H9 (cell line): ENCODE data around the gene MED25. TPM values are rescaled to one million over a fixed set of nuclear protein-coding genes. Genes with fewer than 3 reads are reported as not detected.

Experiments used
- DNase-seq: peaks from one replicate; pipeline ENCODE4 v3.0.0-alpha.2; 2017
- H2AFZ ChIP-seq: one replicate; pipeline ENCODE4 v1.6.1; 2013; ENCODE audit warnings: mild to moderate bottlenecking, low read length, control low read depth, moderate library complexity
- H2AK5ac ChIP-seq: 2 replicates; pipeline ENCODE4 v1.6.1; 2013; ENCODE audit warnings: low read length, control low read depth, mixed read lengths; ENCODE audit not compliant: insufficient read length
- H2BK120ac ChIP-seq: one replicate; pipeline ENCODE4 v1.6.1; 2013; ENCODE audit warnings: low read depth, mild to moderate bottlenecking, low read length, control low read depth, inconsistent platforms; ENCODE audit not compliant: poor library complexity, severe bottlenecking
- H2BK12ac ChIP-seq: 2 replicates; pipeline ENCODE4 v1.6.1; 2013; ENCODE audit warnings: low read length, control low read depth, mixed read lengths, low read depth; ENCODE audit not compliant: insufficient read length
- H2BK15ac ChIP-seq: 2 replicates; pipeline ENCODE4 v1.6.1; 2013; ENCODE audit warnings: low read depth, low read length, control low read depth
- H2BK20ac ChIP-seq: one replicate; pipeline ENCODE4 v1.6.1; 2013; ENCODE audit warnings: low read depth, mild to moderate bottlenecking, low read length, control low read depth, inconsistent platforms; ENCODE audit not compliant: poor library complexity, severe bottlenecking
- H2BK5ac ChIP-seq: 2 replicates; pipeline ENCODE4 v1.6.1; 2013; ENCODE audit warnings: low read length, control low read depth, mixed read lengths; ENCODE audit not compliant: insufficient read length
- H3K14ac ChIP-seq: 2 replicates; pipeline ENCODE4 v1.6.1; 2013; ENCODE audit warnings: low read length, control low read depth; ENCODE audit not compliant: insufficient read depth
- H3K18ac ChIP-seq: 2 replicates; pipeline ENCODE4 v1.6.1; 2013; ENCODE audit warnings: low read depth, mild to moderate bottlenecking, mixed read lengths, low read length, control low read depth; ENCODE audit not compliant: insufficient read length
- H3K23ac ChIP-seq: 2 replicates; pipeline ENCODE4 v1.6.1; 2013; ENCODE audit warnings: low read length, control low read depth, mixed read lengths, low read depth; ENCODE audit not compliant: insufficient read length
- H3K23me2 ChIP-seq: 2 replicates; pipeline ENCODE4 v1.6.1; 2013; ENCODE audit warnings: low read depth, mild to moderate bottlenecking, mixed read lengths, low read length, control low read depth; ENCODE audit not compliant: insufficient read length, poor library complexity, severe bottlenecking
- H3K27ac ChIP-seq: 2 replicates; pipeline ENCODE4 v1.5.1; 2013; ENCODE audit warnings: low read length, control low read depth, mixed read lengths, low read depth; ENCODE audit not compliant: insufficient read length
- H3K27me3 ChIP-seq: 2 replicates; pipeline ENCODE4 v1.6.1; 2013; ENCODE audit warnings: low read length, control low read depth, inconsistent platforms; ENCODE audit not compliant: insufficient read depth
- H3K4ac ChIP-seq: 2 replicates; pipeline ENCODE4 v1.6.1; 2013; ENCODE audit warnings: low read depth, mild to moderate bottlenecking, control low read depth, inconsistent platforms, low read length, moderate library complexity
- H3K4me1 ChIP-seq: 2 replicates; pipeline ENCODE4 v1.6.1; 2013; ENCODE audit warnings: low read length, control low read depth, inconsistent platforms; ENCODE audit not compliant: insufficient read depth
- H3K4me2 ChIP-seq: 2 replicates; pipeline ENCODE4 v1.6.1; 2013; ENCODE audit warnings: low read length, control low read depth, mixed read lengths; ENCODE audit not compliant: insufficient read length, insufficient read depth
- H3K56ac ChIP-seq: 2 replicates; pipeline ENCODE4 v1.6.1; 2013; ENCODE audit warnings: low read depth, mild to moderate bottlenecking, mixed read lengths, low read length, control low read depth; ENCODE audit not compliant: insufficient read length
- H3K79me1 ChIP-seq: 2 replicates; pipeline ENCODE4 v1.6.1; 2013; ENCODE audit warnings: low read depth, mild to moderate bottlenecking, moderate library complexity, low read length, control low read depth, inconsistent platforms; ENCODE audit not compliant: insufficient read depth, poor library complexity, severe bottlenecking
- H3K79me2 ChIP-seq: 2 replicates; pipeline ENCODE4 v1.6.1; 2013; ENCODE audit warnings: low read length, control low read depth, inconsistent platforms; ENCODE audit not compliant: insufficient read depth
- H3K9ac ChIP-seq: 2 replicates; pipeline ENCODE4 v1.6.1; 2013; ENCODE audit warnings: low read length, control low read depth, mixed read lengths; ENCODE audit not compliant: insufficient read length; ENCODE audit errors: extremely low read depth
- H3K9me3 ChIP-seq: one replicate; pipeline ENCODE4 v1.6.1; 2013; ENCODE audit warnings: low read depth, low read length, inconsistent platforms; ENCODE audit not compliant: control insufficient read depth
- H3T11ph ChIP-seq: one replicate; pipeline ENCODE4 v1.6.1; 2013; ENCODE audit warnings: mild to moderate bottlenecking, low read length, control low read depth, inconsistent platforms
- H4K20me1 ChIP-seq: one replicate; pipeline ENCODE4 v1.6.1; 2013; ENCODE audit not compliant: control insufficient read depth, insufficient read length, insufficient read depth
- H4K5ac ChIP-seq: 2 replicates; pipeline ENCODE4 v1.6.1; 2013; ENCODE audit warnings: low read depth, mild to moderate bottlenecking, mixed read lengths, low read length, control low read depth; ENCODE audit not compliant: insufficient read length
- H4K8ac ChIP-seq: replicated peaks from 2 replicates; pipeline ENCODE4 v1.6.1; 2013; ENCODE audit warnings: low read length, control low read depth, mixed read lengths, low read depth; ENCODE audit not compliant: insufficient read length
- H4K91ac ChIP-seq: 2 replicates; pipeline ENCODE4 v1.6.1; 2013; ENCODE audit warnings: low read depth, mild to moderate bottlenecking, moderate library complexity, mixed read lengths, low read length, control low read depth; ENCODE audit not compliant: insufficient read length
- H3K27ac Mint-ChIP-seq, 3 experiments: 2 replicates in 2 of 3; 3 replicates in 1 of 3; pipeline ENCODE4 v1.8.0; 2020 to 2021; ENCODE audit warnings: mixed read lengths in 3 of 3, mild to moderate bottlenecking in 1 of 3, moderate library complexity in 1 of 3
- H3K27me3 Mint-ChIP-seq: 2 replicates; pipeline ENCODE4 v1.8.0; 2021; ENCODE audit warnings: low read depth, mild to moderate bottlenecking, moderate library complexity, mixed read lengths
- H3K36me3 Mint-ChIP-seq, 3 experiments: 2 replicates in 2 of 3; 3 replicates in 1 of 3; pipeline ENCODE4 v1.8.0; 2020 to 2021; ENCODE audit warnings: low read depth in 3 of 3, mixed read lengths in 3 of 3; ENCODE audit not compliant: insufficient read depth in 1 of 3
- H3K4me1 Mint-ChIP-seq, 2 experiments: 2 replicates each; pipeline ENCODE4 v1.8.0; 2020; ENCODE audit warnings: mixed read lengths in 2 of 2
- H3K4me3 Mint-ChIP-seq, 2 experiments: 2 replicates in 1 of 2; 3 replicates in 1 of 2; pipeline ENCODE4 v1.8.0; 2020 to 2021; ENCODE audit warnings: mild to moderate bottlenecking in 2 of 2, mixed read lengths in 2 of 2, moderate library complexity in 1 of 2
- H3K9me3 Mint-ChIP-seq, 2 experiments: 2 replicates in 1 of 2; 3 replicates in 1 of 2; pipeline ENCODE4 v1.8.0; 2020; ENCODE audit warnings: mild to moderate bottlenecking in 2 of 2, mixed read lengths in 2 of 2, moderate library complexity in 1 of 2
- WGBS: extraction: QIAGEN DNeasy Blood & Tissue Kit; methylation state at CpG from one replicate; pipeline ENCODE4 v1.1.7; 2013; ENCODE audit warnings: missing lambda C conversion rate, low lambda C conversion rate, mixed read lengths; ENCODE audit not compliant: insufficient read length; ENCODE audit errors: extremely low coverage; 5-methylcytosine and 5-hydroxymethylcytosine counted together
- total RNA-seq: library from RNA; stranded (reverse); gene quantifications from 2 replicates; pipeline ENCODE4 v1.2.1, GENCODE V29; 2021
- TF ChIP-seq, protein P1 (sequence below): fragments of 200-600 bp; sonication (generic); conservative IDR thresholded peaks from 3 replicates; pipeline ENCODE4 v1.8.0; 2021; ENCODE audit warnings: antibody characterized with exemption, mild to moderate bottlenecking

Gene MED25
- total RNA-seq, 1 experiment from 2014 or later: 77.5 TPM

DNA sequence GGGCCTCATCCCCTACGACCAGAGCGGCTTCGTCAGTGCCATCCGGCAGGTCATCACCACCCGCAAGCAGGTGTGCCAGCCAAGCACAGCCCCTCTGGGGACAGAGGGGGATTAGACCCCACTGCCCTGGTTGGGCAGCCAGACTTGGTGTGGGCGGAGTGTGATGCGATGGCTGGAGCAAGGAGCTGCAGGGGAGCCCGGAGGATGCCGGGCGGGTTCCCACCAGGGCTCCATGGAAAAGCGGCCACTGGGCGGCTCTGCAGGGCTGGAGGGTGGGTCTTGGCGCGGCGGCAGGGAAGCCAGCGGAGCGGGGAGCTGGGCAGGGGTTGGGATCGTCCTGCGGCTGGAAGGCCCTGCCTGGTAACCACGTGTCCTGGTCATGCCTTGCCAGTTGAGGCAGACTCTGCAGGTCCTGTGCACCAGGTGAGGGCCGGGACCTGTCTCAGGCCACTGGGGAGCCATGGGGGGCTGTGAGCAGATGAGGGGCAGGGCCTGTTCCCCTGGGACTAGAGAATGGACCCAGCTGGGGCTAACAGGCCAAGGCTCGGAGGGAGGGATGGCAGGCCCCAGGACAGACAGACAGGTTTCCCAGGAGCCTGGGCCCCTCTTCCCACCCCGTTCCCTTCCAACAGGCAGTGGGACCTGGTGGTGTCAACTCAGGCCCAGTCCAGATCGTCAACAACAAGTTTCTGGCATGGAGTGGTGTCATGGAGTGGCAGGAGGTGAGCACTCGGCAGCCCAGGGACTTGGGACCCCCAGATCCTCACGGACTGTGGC lies 39.2 kb downstream of the MED25 start:
- peak; percentile 48 for DNase-seq

More for the DNA sequence above, 39.2 kb downstream of the MED25 start:
- no peak overlapping the region for H2BK5ac ChIP-seq
- no peak overlapping the region for H2BK15ac ChIP-seq
- H2BK12ac ChIP-seq: no peak overlapping the region
- H3K4me1 Mint-ChIP-seq: peaks cover 15 to 25% of the 10 kb centered on the region in 2 experiments
- H3K18ac ChIP-seq: no peak overlapping the region
- peaks cover 21 to 75% (median 68%) of the 10 kb centered on the region in 3 experiments for H3K36me3 Mint-ChIP-seq
- H3K9ac ChIP-seq: no peak overlapping the region
- H3T11ph ChIP-seq: no peak overlapping the region
- no peaks in the 10 kb centered on the region for H3K9me3 Mint-ChIP-seq
- H3K14ac ChIP-seq: no peak overlapping the region; the same call in 1 of the 2 replicates
- H3K27ac Mint-ChIP-seq: peak overlapping the region in 1 of 3 experiments; percentile 80; a peak in 3 of 7 replicates
- no peak overlapping the region for H3K27ac ChIP-seq
- peaks cover under 1% of the 10 kb centered on the region for H3K23me2 ChIP-seq
- H4K5ac ChIP-seq: no peak overlapping the region
- H3K56ac ChIP-seq: no peak overlapping the region
- H2AFZ ChIP-seq: no peak overlapping the region
- no peak overlapping the region for H4K91ac ChIP-seq
- no peak overlapping the region for H4K8ac ChIP-seq
- H2BK20ac ChIP-seq: no peak overlapping the region
- H3K23ac ChIP-seq: no peak overlapping the region
- H4K20me1 ChIP-seq: peaks cover 6% of the 10 kb centered on the region
- no peaks in the 10 kb centered on the region for H3K27me3 ChIP-seq
- no peaks in the 10 kb centered on the region for H3K4me1 ChIP-seq
- H2AK5ac ChIP-seq: no peak overlapping the region
- H3K9me3 ChIP-seq: no peaks in the 10 kb centered on the region
- peaks cover 2% of the 10 kb centered on the region; the same call in 1 of the 2 replicates for H3K27me3 Mint-ChIP-seq
- H2BK120ac ChIP-seq: no peak overlapping the region
- no CpG with 5 or more reads among the region's 26 CpGs for WGBS
- no peak overlapping the region for H3K4me3 Mint-ChIP-seq
- TF ChIP-seq, protein P1, sequence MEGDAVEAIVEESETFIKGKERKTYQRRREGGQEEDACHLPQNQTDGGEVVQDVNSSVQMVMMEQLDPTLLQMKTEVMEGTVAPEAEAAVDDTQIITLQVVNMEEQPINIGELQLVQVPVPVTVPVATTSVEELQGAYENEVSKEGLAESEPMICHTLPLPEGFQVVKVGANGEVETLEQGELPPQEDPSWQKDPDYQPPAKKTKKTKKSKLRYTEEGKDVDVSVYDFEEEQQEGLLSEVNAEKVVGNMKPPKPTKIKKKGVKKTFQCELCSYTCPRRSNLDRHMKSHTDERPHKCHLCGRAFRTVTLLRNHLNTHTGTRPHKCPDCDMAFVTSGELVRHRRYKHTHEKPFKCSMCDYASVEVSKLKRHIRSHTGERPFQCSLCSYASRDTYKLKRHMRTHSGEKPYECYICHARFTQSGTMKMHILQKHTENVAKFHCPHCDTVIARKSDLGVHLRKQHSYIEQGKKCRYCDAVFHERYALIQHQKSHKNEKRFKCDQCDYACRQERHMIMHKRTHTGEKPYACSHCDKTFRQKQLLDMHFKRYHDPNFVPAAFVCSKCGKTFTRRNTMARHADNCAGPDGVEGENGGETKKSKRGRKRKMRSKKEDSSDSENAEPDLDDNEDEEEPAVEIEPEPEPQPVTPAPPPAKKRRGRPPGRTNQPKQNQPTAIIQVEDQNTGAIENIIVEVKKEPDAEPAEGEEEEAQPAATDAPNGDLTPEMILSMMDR: no peak
- H3K79me1 ChIP-seq: peaks cover 11% of the 10 kb centered on the region
- H3K79me2 ChIP-seq: peaks cover 9% of the 10 kb centered on the region; the same call in 1 of the 2 replicates
- H3K4ac ChIP-seq: no peak overlapping the region
- no peak overlapping the region for H3K4me2 ChIP-seq
